OCI-LY7 (cell line): ENCODE results near the gene SLC2A6. TPM values are rescaled to one million over a fixed set of nuclear protein-coding genes. Genes with fewer than 3 reads are reported as not detected.

ENCODE experiments used
- BruUV-seq: library from RNA; stranded (reverse); fragments of 400-500 nt; replicated peaks from 2 replicates; lab custom pipeline; 2021; lab: Mats Ljungman, UMichigan
- CTCF ChIA-PET: fragments of 300-600 bp; sonication (Branson Sonifier 250); formaldehyde crosslinking; loops from one replicate; lab custom pipeline; 2022; ENCODE audit warnings: antibody characterized with exemption; ENCODE audit not compliant: unreplicated experiment; lab: Charles Lee
- POLR2A ChIA-PET: fragments of 300-600 bp; sonication (Branson Sonifier 250); formaldehyde crosslinking; loops from one replicate; lab custom pipeline; 2022; ENCODE audit warnings: antibody characterized with exemption; lab: Charles Lee
- DNase-seq: peaks from one replicate; pipeline ENCODE4 v3.0.0-alpha.2; 2015; ENCODE audit warnings: low spot score
- H2AFZ ChIP-seq: fragments of 200-600 bp; sonication (generic), shearing (Covaris generic); 2 replicates; pipeline ENCODE4 v1.6.1; 2014; ENCODE audit warnings: mild to moderate bottlenecking, antibody characterized with exemption, low read length, moderate library complexity
- H3K27ac ChIP-seq: fragments of 200-600 bp; sonication (generic); 2 replicates; pipeline ENCODE4 v1.5.1; 2014; ENCODE audit warnings: mixed run types, low read depth, mild to moderate bottlenecking, moderate library complexity, low read length, inconsistent platforms; ENCODE audit not compliant: poor library complexity, severe bottlenecking
- H3K36me3 ChIP-seq: fragments of 200-600 bp; sonication (generic); 2 replicates; pipeline ENCODE4 v1.6.1; 2014; ENCODE audit warnings: mild to moderate bottlenecking, antibody characterized with exemption, low read length, moderate library complexity, mixed read lengths; ENCODE audit not compliant: insufficient read depth
- H3K4me1 ChIP-seq: fragments of 200-600 bp; sonication (generic); 2 replicates; pipeline ENCODE4 v1.5.1; 2014; ENCODE audit warnings: mild to moderate bottlenecking, low read length; ENCODE audit not compliant: insufficient read depth, poor library complexity, severe bottlenecking
- H3K4me2 ChIP-seq: fragments of 200-600 bp; sonication (generic); 2 replicates; pipeline ENCODE4 v1.6.1; 2014; ENCODE audit warnings: mild to moderate bottlenecking, low read length
- H3K4me3 ChIP-seq: fragments of 200-600 bp; sonication (generic); 2 replicates; pipeline ENCODE4 v1.5.1; 2014; ENCODE audit warnings: mild to moderate bottlenecking, low read depth, low read length; ENCODE audit not compliant: poor library complexity, severe bottlenecking
- H3K79me2 ChIP-seq: fragments of 200-600 bp; sonication (generic); 2 replicates; pipeline ENCODE4 v1.6.1; 2016; ENCODE audit warnings: low read depth, mild to moderate bottlenecking, low read length, moderate library complexity, mixed read lengths; ENCODE audit not compliant: insufficient read depth
- H3K9me2 ChIP-seq: fragments of 200-600 bp; sonication (generic); 2 replicates; pipeline ENCODE4 v1.6.1; 2016; ENCODE audit warnings: mild to moderate bottlenecking, low read length, mixed read lengths; ENCODE audit not compliant: insufficient read depth
- H3K9me3 ChIP-seq: fragments of 200-600 bp; sonication (generic); 2 replicates; pipeline ENCODE4 v1.6.1; 2014; ENCODE audit warnings: mild to moderate bottlenecking, mixed run types, low read length, mixed read lengths
- H4K20me1 ChIP-seq: fragments of 200-600 bp; sonication (generic); 2 replicates; pipeline ENCODE4 v1.6.1; 2014; ENCODE audit warnings: mild to moderate bottlenecking, antibody characterized with exemption, low read length, moderate library complexity, mixed read lengths; ENCODE audit not compliant: insufficient read depth
- EZH2phosphoT487 ChIP-seq: fragments of 200-600 bp; sonication (generic); IDR thresholded peaks from 2 replicates; pipeline ENCODE4 v1.6.1; 2018; ENCODE audit warnings: low read depth, borderline replicate concordance, mild to moderate bottlenecking, mixed run types, antibody characterized with exemption, low read length, moderate library complexity, mixed read lengths
- intact Hi-C: fragments of 100-400 bp; cut with micrococcal nuclease; formaldehyde crosslinking; loops from one replicate; pipeline ENCODE4 v1.10.0; 2022; ENCODE audit not compliant: unreplicated experiment
- total RNA-seq, 2 experiments: library from RNA; depleted of rRNA in 1 of 2; stranded (reverse); fragments of >200 nt in 1 of 2; shearing (Covaris generic) in 1 of 2; gene quantifications; 2 replicates each; pipeline ENCODE4 v1.2.3, GENCODE V29; 2014 to 2022
- TF ChIP-seq, protein P1 (sequence below): fragments of 200-600 bp; sonication (generic); conservative IDR thresholded peaks from 2 replicates; pipeline ENCODE4 v1.5.1; 2014; ENCODE audit warnings: mild to moderate bottlenecking, antibody characterized with exemption, low read length, moderate library complexity, mixed read lengths

SLC2A6 gene
- total RNA-seq, 2 experiments from 2014 or later = 51.0 to 52.9 TPM

GRCh38 chr9:133516256-133516960 is 37.5 kb upstream of the SLC2A6 start:
- no TSS peak for BruUV-seq
- H2AFZ ChIP-seq = no peak overlapping the region
- DNase-seq = no peak
- no peak overlapping the region for H3K4me3 ChIP-seq
- no peak overlapping the region for H3K4me2 ChIP-seq
- H3K9me2 ChIP-seq = no peaks in the 10 kb centered on the region
- intact Hi-C loops = no loop called here
- H3K36me3 ChIP-seq = no peaks in the 10 kb centered on the region
- POLR2A ChIA-PET = no interaction called here
- CTCF ChIA-PET = no interaction called here
- H3K27ac ChIP-seq = no peak overlapping the region
- H3K79me2 ChIP-seq = no peaks in the 10 kb centered on the region
- H3K4me1 ChIP-seq = no peaks in the 10 kb centered on the region
- TF ChIP-seq EZH2phosphoT487 = no peak
- TF ChIP-seq, protein P1, sequence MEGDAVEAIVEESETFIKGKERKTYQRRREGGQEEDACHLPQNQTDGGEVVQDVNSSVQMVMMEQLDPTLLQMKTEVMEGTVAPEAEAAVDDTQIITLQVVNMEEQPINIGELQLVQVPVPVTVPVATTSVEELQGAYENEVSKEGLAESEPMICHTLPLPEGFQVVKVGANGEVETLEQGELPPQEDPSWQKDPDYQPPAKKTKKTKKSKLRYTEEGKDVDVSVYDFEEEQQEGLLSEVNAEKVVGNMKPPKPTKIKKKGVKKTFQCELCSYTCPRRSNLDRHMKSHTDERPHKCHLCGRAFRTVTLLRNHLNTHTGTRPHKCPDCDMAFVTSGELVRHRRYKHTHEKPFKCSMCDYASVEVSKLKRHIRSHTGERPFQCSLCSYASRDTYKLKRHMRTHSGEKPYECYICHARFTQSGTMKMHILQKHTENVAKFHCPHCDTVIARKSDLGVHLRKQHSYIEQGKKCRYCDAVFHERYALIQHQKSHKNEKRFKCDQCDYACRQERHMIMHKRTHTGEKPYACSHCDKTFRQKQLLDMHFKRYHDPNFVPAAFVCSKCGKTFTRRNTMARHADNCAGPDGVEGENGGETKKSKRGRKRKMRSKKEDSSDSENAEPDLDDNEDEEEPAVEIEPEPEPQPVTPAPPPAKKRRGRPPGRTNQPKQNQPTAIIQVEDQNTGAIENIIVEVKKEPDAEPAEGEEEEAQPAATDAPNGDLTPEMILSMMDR = no peak
- no peaks in the 10 kb centered on the region for H4K20me1 ChIP-seq
- H3K9me3 ChIP-seq = no peaks in the 10 kb centered on the region

DNA sequence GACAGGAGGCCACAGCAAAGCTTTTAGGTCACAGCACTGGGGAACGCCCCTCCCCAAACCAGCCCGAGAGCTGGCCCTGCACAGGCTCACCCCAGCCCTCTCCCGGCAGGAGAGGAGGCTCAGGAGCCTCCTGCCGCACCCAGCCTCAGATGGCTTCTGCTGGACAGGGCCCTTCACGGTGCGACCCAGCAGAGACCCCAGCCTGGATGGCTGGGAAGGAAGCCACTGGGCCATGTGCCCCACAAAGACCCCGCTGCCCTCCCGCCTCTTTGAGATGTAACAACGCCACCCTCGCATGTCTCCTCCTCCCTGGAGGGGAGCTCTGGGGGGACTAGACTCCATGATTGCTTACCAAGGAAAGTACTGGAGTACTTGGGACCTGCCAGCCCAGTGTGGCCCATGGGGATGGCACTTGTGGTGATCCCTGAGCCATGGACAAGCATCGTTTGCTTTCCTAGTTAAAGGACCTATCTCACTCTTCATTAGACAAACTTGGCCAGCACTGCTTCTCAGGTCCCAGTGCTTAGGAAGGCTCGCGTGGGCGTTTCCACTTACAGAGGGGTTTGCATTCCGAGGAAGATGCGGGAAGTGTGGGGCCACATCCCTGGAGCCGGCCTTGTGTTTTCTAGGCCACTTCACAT is 36.8 kb upstream of the SLC2A6 start:
- no peak overlapping the region for H3K4me2 ChIP-seq
- H3K9me3 ChIP-seq = no peaks in the 10 kb centered on the region
- no peak overlapping the region for H2AFZ ChIP-seq
- no TSS peak for BruUV-seq
- no peaks in the 10 kb centered on the region for H3K4me1 ChIP-seq
- CTCF ChIA-PET = no interaction called here
- no peaks in the 10 kb centered on the region for H3K36me3 ChIP-seq
- TF ChIP-seq, protein P1 = no peak
- TF ChIP-seq EZH2phosphoT487 = no peak
- no peak overlapping the region for H3K4me3 ChIP-seq
- no peaks in the 10 kb centered on the region for H3K9me2 ChIP-seq
- intact Hi-C loops = no loop called here
- POLR2A ChIA-PET = no interaction called here
- H3K79me2 ChIP-seq = no peaks in the 10 kb centered on the region
- no peak overlapping the region for H3K27ac ChIP-seq
- H4K20me1 ChIP-seq = no peaks in the 10 kb centered on the region
- no peak for DNase-seq

GRCh38 chr9:133515240-133515610 is 36.3 kb upstream of the SLC2A6 start:
- Histone ChIP-seq H4K20me1 (no peaks in the 10 kb centered on the region), H3K9me2 (no peaks in the 10 kb centered on the region), H3K4me1 (no peaks in the 10 kb centered on the region), H3K4me3 (no peak overlapping the region), H2AFZ (no peak overlapping the region), H3K4me2 (no peak overlapping the region), H3K9me3 (no peaks in the 10 kb centered on the region), H3K36me3 (no peaks in the 10 kb centered on the region), H3K79me2 (no peaks in the 10 kb centered on the region), H3K27ac (no peak overlapping the region)
- intact Hi-C loops = no loop called here
- BruUV-seq = no TSS peak
- no peak for TF ChIP-seq EZH2phosphoT487
- TF ChIP-seq, protein P1 = no peak
- POLR2A ChIA-PET = no interaction called here
- no peak for DNase-seq
- CTCF ChIA-PET = no interaction called here
